H1 (cell line): ENCODE data around the gene GRM4. TPM values are rescaled to one million over a fixed set of nuclear protein-coding genes. Genes with fewer than 3 reads are reported as not detected.

ENCODE experiments used
- CTCF ChIA-PET: fragments of 300-600 bp; sonication (Branson Sonifier 250); formaldehyde crosslinking; loops from one replicate; lab custom pipeline; 2021; ENCODE audit not compliant: partially characterized antibody; lab: Charles Lee
- POLR2A ChIA-PET: fragments of 300-600 bp; sonication (Branson Sonifier 250); formaldehyde crosslinking; loops from one replicate; lab custom pipeline; 2021; ENCODE audit warnings: inconsistent platforms; ENCODE audit not compliant: partially characterized antibody; lab: Charles Lee
- DNase-seq, 2 experiments: peaks; one replicate each; pipeline versions ENCODE4 v3.0.0 to v3.0.0-alpha.2; 2010 to 2022; ENCODE audit warnings: low spot score in 2 of 2, low read depth in 1 of 2, mixed read lengths in 1 of 2
- FAIRE-seq: peaks from 2 replicates; lab custom pipeline; 2011; peaks lifted over from hg19 to GRCh38; lab: Jason Lieb, UNC
- H2AFZ ChIP-seq: 2 replicates; pipeline ENCODE4 v1.8.1; 2012; ENCODE audit warnings: low read length, inconsistent platforms
- H2AK5ac ChIP-seq: 2 replicates; pipeline ENCODE4 v1.6.1; 2013; ENCODE audit warnings: low read depth, low read length
- H2BK120ac ChIP-seq: replicated peaks from 2 replicates; pipeline ENCODE3; 2013; ENCODE audit warnings: low read depth, low read length, inconsistent platforms
- H2BK12ac ChIP-seq: 2 replicates; pipeline ENCODE4 v1.6.1; 2013; ENCODE audit warnings: low read depth, low read length
- H2BK15ac ChIP-seq: 2 replicates; pipeline ENCODE4 v1.6.1; 2013; ENCODE audit warnings: low read length
- H2BK20ac ChIP-seq: 2 replicates; pipeline ENCODE4 v1.6.1; 2013; ENCODE audit warnings: low read length
- H2BK5ac ChIP-seq: 2 replicates; pipeline ENCODE4 v1.6.1; 2013; ENCODE audit warnings: low read depth, low read length
- H3K14ac ChIP-seq: 2 replicates; pipeline ENCODE4 v1.6.1; 2013; ENCODE audit warnings: inconsistent platforms; ENCODE audit not compliant: insufficient read length
- H3K18ac ChIP-seq: 2 replicates; pipeline ENCODE4 v1.6.1; 2013; ENCODE audit warnings: low read length; ENCODE audit errors: extremely low read depth
- H3K23ac ChIP-seq: 2 replicates; pipeline ENCODE4 v1.6.1; 2013; ENCODE audit warnings: inconsistent platforms; ENCODE audit not compliant: insufficient read length
- H3K23me2 ChIP-seq: 2 replicates; pipeline ENCODE4 v1.6.1; 2013; ENCODE audit warnings: low read depth, low read length
- H3K27ac ChIP-seq: 2 replicates; pipeline ENCODE4 v1.6.1; 2011; ENCODE audit warnings: low read depth, low read length, inconsistent platforms
- H3K27me3 ChIP-seq, 4 experiments: replicated peaks in 1 of 4; 1 replicate in 1 of 4; 2 replicates in 3 of 4; pipeline versions ENCODE4 v1.6.1 to v1.8.1; 2011 to 2013; ENCODE audit warnings: low read length in 3 of 4, mild to moderate bottlenecking in 3 of 4, inconsistent platforms in 2 of 4, mixed read lengths in 2 of 4, moderate library complexity in 1 of 4; ENCODE audit not compliant: control insufficient read depth in 3 of 4, insufficient read depth in 3 of 4; ENCODE audit errors: extremely low read depth in 1 of 4
- H3K36me3 ChIP-seq, 4 experiments: 2 replicates each; pipeline versions ENCODE4 v1.6.1 to v1.8.1; 2011 to 2013; ENCODE audit warnings: mild to moderate bottlenecking in 4 of 4, low read length in 3 of 4, moderate library complexity in 2 of 4, control low read depth in 1 of 4, inconsistent platforms in 1 of 4; ENCODE audit not compliant: insufficient read depth in 4 of 4, control insufficient read depth in 2 of 4
- H3K4ac ChIP-seq: replicated peaks from 2 replicates; pipeline ENCODE3; 2013; ENCODE audit warnings: low read length, low read depth, mixed read lengths, inconsistent platforms; ENCODE audit not compliant: insufficient read length
- H3K4me1 ChIP-seq, 4 experiments: replicated peaks in 1 of 4; 1 replicate in 1 of 4; 2 replicates in 3 of 4; pipeline versions ENCODE4 v1.6.1 to v1.8.1; 2011 to 2013; ENCODE audit warnings: low read length in 3 of 4, inconsistent platforms in 2 of 4, mixed read lengths in 1 of 4; ENCODE audit not compliant: insufficient read depth in 4 of 4, control insufficient read depth in 3 of 4
- H3K4me2 ChIP-seq, 2 experiments: 2 replicates each; pipeline versions ENCODE4 v1.6.1 to v1.8.1; 2011 to 2013; ENCODE audit warnings: low read depth in 2 of 2, low read length in 2 of 2, control low read depth in 1 of 2, inconsistent platforms in 1 of 2, mild to moderate bottlenecking in 1 of 2; ENCODE audit not compliant: insufficient read depth in 1 of 2
- H3K4me3 ChIP-seq, 4 experiments: fragments of 200-600, 300-600 bp in 1 of 4; sonication (generic), shearing (Covaris generic), sonication (Bioruptor Twin) in 1 of 4; 2 replicates each; pipeline versions ENCODE4 v1.5.1 to v1.8.1; 2011 to 2016; ENCODE audit warnings: low read length in 4 of 4, low read depth in 3 of 4, control low read depth in 2 of 4, inconsistent platforms in 2 of 4, mild to moderate bottlenecking in 2 of 4, mixed read lengths in 1 of 4, moderate library complexity in 1 of 4; ENCODE audit not compliant: insufficient read depth in 2 of 4; ENCODE audit errors: extremely low read depth in 1 of 4
- H3K56ac ChIP-seq: replicated peaks from 2 replicates; pipeline ENCODE3; 2013; ENCODE audit warnings: low read depth, mild to moderate bottlenecking, mixed read lengths, low read length, inconsistent platforms; ENCODE audit not compliant: insufficient read length
- H3K79me1 ChIP-seq: 2 replicates; pipeline ENCODE4 v1.6.1; 2013; ENCODE audit warnings: low read depth, low read length, control low read depth
- H3K79me2 ChIP-seq, 2 experiments: 2 replicates each; pipeline versions ENCODE4 v1.6.1 to v1.8.1; 2012 to 2013; ENCODE audit warnings: low read length in 2 of 2, mild to moderate bottlenecking in 2 of 2, inconsistent platforms in 1 of 2; ENCODE audit not compliant: insufficient read depth in 2 of 2, control insufficient read depth in 1 of 2
- H3K9ac ChIP-seq, 4 experiments: replicated peaks in 1 of 4; 1 replicate in 1 of 4; 2 replicates in 3 of 4; pipeline versions ENCODE4 v1.6.1 to v1.8.1; 2011 to 2013; ENCODE audit warnings: low read depth in 3 of 4, low read length in 3 of 4, control low read depth in 2 of 4, mild to moderate bottlenecking in 2 of 4, moderate library complexity in 2 of 4, inconsistent platforms in 1 of 4; ENCODE audit errors: extremely low read depth in 1 of 4
- H3K9me3 ChIP-seq, 2 experiments: 2 replicates each; pipeline versions ENCODE4 v1.6.1 to v1.8.1; 2012 to 2013; ENCODE audit warnings: mild to moderate bottlenecking in 2 of 2, moderate library complexity in 2 of 2, control low read depth in 1 of 2, inconsistent platforms in 1 of 2, low read depth in 1 of 2, low read length in 1 of 2, mixed read lengths in 1 of 2; ENCODE audit not compliant: insufficient read depth in 2 of 2
- H4K20me1 ChIP-seq, 2 experiments: replicated peaks in 1 of 2; 2 replicates each; pipeline versions ENCODE3 to v1.8.1; 2011 to 2013; ENCODE audit warnings: inconsistent platforms in 2 of 2, low read length in 2 of 2, mild to moderate bottlenecking in 1 of 2; ENCODE audit not compliant: insufficient read depth in 2 of 2, control insufficient read depth in 1 of 2
- H4K5ac ChIP-seq: 2 replicates; pipeline ENCODE4 v1.6.1; 2013; ENCODE audit warnings: low read length, low read depth, mixed read lengths, inconsistent platforms; ENCODE audit not compliant: insufficient read length
- H4K8ac ChIP-seq: 2 replicates; pipeline ENCODE4 v1.8.0; 2013; ENCODE audit warnings: mild to moderate bottlenecking, moderate library complexity, low read length, inconsistent platforms; ENCODE audit not compliant: insufficient read depth; ENCODE audit errors: extremely low read depth
- H4K91ac ChIP-seq: replicated peaks from 2 replicates; pipeline ENCODE3; 2013; ENCODE audit warnings: low read length, mixed read lengths, inconsistent platforms; ENCODE audit not compliant: insufficient read length
- ATF2 ChIP-seq: IDR thresholded peaks from 2 replicates; pipeline ENCODE4 v1.6.1; 2012; ENCODE audit warnings: low read length, inconsistent platforms
- CHD2 ChIP-seq: IDR thresholded peaks from 2 replicates; pipeline ENCODE4 v1.6.1; 2012; ENCODE audit warnings: low read length, improper control_type of control experiment
- E2F6 ChIP-seq: IDR thresholded peaks from 2 replicates; pipeline ENCODE4 v1.6.1; 2012; ENCODE audit warnings: inconsistent platforms
- EZH2 ChIP-seq: fragments of 200-600 bp; sonication (generic); IDR thresholded peaks from 2 replicates; pipeline ENCODE4 v1.7.1; 2012; ENCODE audit warnings: low read depth, mild to moderate bottlenecking, moderate library complexity, low read length, inconsistent platforms; ENCODE audit not compliant: severe bottlenecking
- JUN ChIP-seq: IDR thresholded peaks from 2 replicates; pipeline ENCODE4 v1.6.1; 2011; ENCODE audit warnings: low read depth, mild to moderate bottlenecking, improper control_type of control experiment, low read length
- MAX ChIP-seq: IDR thresholded peaks from 2 replicates; pipeline ENCODE4 v1.6.1; 2012; ENCODE audit warnings: inconsistent platforms
- SRF ChIP-seq: IDR thresholded peaks from 2 replicates; pipeline ENCODE4 v1.6.1; 2011; ENCODE audit warnings: mild to moderate bottlenecking, low read depth, low read length, moderate library complexity
- TAF7 ChIP-seq: optimal IDR thresholded peaks from 2 replicates; pipeline ENCODE3; 2011; ENCODE audit warnings: low read depth, mild to moderate bottlenecking, inconsistent platforms, low read length, moderate library complexity, borderline replicate concordance
- TCF12 ChIP-seq: IDR thresholded peaks from 2 replicates; pipeline ENCODE4 v1.6.1; 2011; ENCODE audit warnings: low read depth, mild to moderate bottlenecking, low read length
- USF2 ChIP-seq: IDR thresholded peaks from 2 replicates; pipeline ENCODE4 v1.6.1; 2011; ENCODE audit warnings: low read length, improper control_type of control experiment
- WGBS, 2 experiments: shearing (Covaris generic) in 1 of 2; methylation state at CpG; one replicate each; pipeline versions ENCODE4 v1.1.6 to v1.1.7; 2013 to 2015; ENCODE audit warnings: low lambda C conversion rate in 2 of 2, mixed read lengths in 2 of 2, inconsistent platforms in 1 of 2, low coverage in 1 of 2, missing lambda C conversion rate in 1 of 2; ENCODE audit not compliant: insufficient replicate concordance in 2 of 2, insufficient coverage in 1 of 2, insufficient read length in 1 of 2; ENCODE audit errors: extremely low coverage in 1 of 2, missing lambda C conversion rate in 1 of 2; 5-methylcytosine and 5-hydroxymethylcytosine counted together
- polyA plus RNA-seq, 7 experiments: library from polyadenylated mRNA; depleted of rRNA in 3 of 7; stranded (reverse) in 5 of 7; unstranded in 2 of 7; fragments of >200 nt in 5 of 7; fragments of 200-250 nt in 2 of 7; gene quantifications; 1 replicate in 5 of 7; 2 replicates in 1 of 7; 4 replicates in 1 of 7; pipeline versions ENCODE4 v1.2.1 to v1.2.3, GENCODE V29; 2011 to 2013; ENCODE audit warnings: missing spikeins in 2 of 7, mixed read lengths in 2 of 7
- total RNA-seq: library from RNA; stranded (reverse); fragmentation: NEBNext Ultra II Directional; extraction: Animal tissue kit (Norgen Biotek cat#: 25700); gene quantifications from 2 replicates; pipeline ENCODE4 v1.2.1, GENCODE V29; 2021

The GRM4 gene
- total and polyA plus RNA-seq, 2 of the 8 experiments (the other 6 are each of a cell fraction or from before 2014, with no cell fraction given), result 19.6 to 21.5 TPM

- Histone ChIP-seq H3K23ac (no peak overlapping the region), H3K23me2 (no peaks in the 10 kb centered on the region), H3K9me3 (no peaks in the 10 kb centered on the region), H4K20me1 (peaks cover 0 to under 1% of the 10 kb centered on the region in 2 experiments), H3K4me1 (peaks cover 0 to 6% (median 0%) of the 10 kb centered on the region in 4 experiments; a peak in 1 of 7 replicates), H2BK5ac (no peak overlapping the region), H4K8ac (no peak overlapping the region), H3K79me2 (no peaks in the 10 kb centered on the region; a peak in 1 of 4 replicates), H3K4me3 (no peak overlapping the region), H3K79me1 (peaks cover 2% of the 10 kb centered on the region), H3K18ac (no peak overlapping the region; the same call in 1 of the 2 replicates), H3K36me3 (no peaks in the 10 kb centered on the region; a peak in 1 of 8 replicates), H3K9ac (no peak overlapping the region), H3K27ac (no peak overlapping the region), H2BK12ac (no peak overlapping the region), H3K4ac (no peak overlapping the region), H2BK120ac (no peak overlapping the region), H2AK5ac (no peak overlapping the region), H2AFZ (no peak overlapping the region), H4K5ac (no peak overlapping the region), H3K4me2 (no peak overlapping the region), H3K14ac (no peak overlapping the region), H3K56ac (no peak overlapping the region), H2BK15ac (no peak overlapping the region), H3K27me3 (no peaks in the 10 kb centered on the region), H2BK20ac (no peak overlapping the region), H4K91ac (no peak overlapping the region)
- FAIRE-seq, result no peak
- no peak for DNase-seq
- 77% methylated on average over 3 of the region's 3 CpGs; no CpG with 5 or more reads in 1 of the 2 experiments for WGBS, 2 experiments
- TF ChIP-seq ATF2 (no peak), TAF7 (no peak), MAX (no peak), E2F6 (no peak), CHD2 (no peak), USF2 (no peak), JUN (no peak), EZH2 (no peak), SRF (no peak), TCF12 (no peak)
- ChIA-PET CTCF (interaction anchor here (0.6 to 2.8 kb wide), 9 partner anchors 9 to 118 kb away, joined by 3 to 19 read pairs (median 4); no protein-coding TSS in a partner anchor), POLR2A (interaction anchor here (1.4 kb wide), 1 partner anchor 9 kb away, joined by 4 read pairs; no protein-coding TSS in a partner anchor)
These were observed 108.7 kb downstream of the GRM4 start for GRCh38 chr6:34037151-34037550.
